ENCODE measurements around the gene ARL4A.
A peak's percentile ranks its signal among the peaks of the same experiment; 100 is the strongest.
"Not testable (repeated sequence)": the region's sequence is repeated elsewhere in the genome, so short reads cannot be mapped to it uniquely, and the experiment has no call there.

Gene ARL4A, protein sequence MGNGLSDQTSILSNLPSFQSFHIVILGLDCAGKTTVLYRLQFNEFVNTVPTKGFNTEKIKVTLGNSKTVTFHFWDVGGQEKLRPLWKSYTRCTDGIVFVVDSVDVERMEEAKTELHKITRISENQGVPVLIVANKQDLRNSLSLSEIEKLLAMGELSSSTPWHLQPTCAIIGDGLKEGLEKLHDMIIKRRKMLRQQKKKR

DNA sequence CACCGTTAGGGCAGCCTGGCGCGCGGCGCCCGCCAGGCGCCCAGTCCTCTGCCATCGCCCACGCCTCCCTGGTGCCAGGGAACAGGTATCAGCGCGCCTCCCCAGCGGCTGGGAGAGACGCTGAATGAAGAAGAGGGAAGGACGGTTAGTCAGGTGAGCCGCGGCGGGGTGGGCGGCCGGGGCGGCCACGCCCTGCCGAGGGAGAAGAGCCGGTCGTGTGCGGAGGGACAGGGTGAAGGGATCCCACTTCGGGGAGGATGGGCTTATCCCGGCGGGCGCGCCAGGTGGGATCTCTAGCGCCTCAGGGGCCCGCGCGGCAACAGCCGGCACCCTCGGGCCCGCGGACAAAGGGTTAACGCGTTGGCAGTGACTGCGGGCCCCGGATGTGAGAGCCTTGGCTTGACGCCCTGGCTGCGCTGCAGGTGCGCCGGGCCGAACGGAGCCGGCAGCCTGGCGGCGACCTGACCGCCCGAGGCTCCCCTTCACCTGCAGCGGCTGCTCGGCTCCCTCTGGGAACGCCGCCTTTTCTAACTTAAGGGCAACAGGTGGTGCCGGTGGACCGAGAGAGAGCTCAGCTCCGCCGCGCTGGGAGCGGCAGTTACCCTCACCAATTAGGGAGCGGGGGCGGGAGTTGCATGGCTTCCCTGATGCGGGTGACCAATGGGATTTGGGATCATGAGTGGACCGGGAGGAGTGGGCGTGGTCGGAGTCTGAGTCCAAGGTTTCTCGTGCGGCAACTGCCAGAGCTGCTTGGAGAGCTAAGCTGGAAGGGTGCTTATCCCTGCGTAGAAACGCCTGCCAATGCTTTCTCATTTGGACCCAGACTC, at the start of gene ARL4A:
Gene ARL4A, plus strand, starts transcription at position 743 of the 827 bp plus-strand sequence. CDS start 622 bp downstream, outside the sequence.
- DNase-seq (ENCODE audit: low read depth), result peak; percentile 94

GRCh38 chr7:12637819-12638592, 49.4 kb upstream of the ARL4A start:
- DNase-seq (ENCODE audit: low read depth), result no peak

DNA sequence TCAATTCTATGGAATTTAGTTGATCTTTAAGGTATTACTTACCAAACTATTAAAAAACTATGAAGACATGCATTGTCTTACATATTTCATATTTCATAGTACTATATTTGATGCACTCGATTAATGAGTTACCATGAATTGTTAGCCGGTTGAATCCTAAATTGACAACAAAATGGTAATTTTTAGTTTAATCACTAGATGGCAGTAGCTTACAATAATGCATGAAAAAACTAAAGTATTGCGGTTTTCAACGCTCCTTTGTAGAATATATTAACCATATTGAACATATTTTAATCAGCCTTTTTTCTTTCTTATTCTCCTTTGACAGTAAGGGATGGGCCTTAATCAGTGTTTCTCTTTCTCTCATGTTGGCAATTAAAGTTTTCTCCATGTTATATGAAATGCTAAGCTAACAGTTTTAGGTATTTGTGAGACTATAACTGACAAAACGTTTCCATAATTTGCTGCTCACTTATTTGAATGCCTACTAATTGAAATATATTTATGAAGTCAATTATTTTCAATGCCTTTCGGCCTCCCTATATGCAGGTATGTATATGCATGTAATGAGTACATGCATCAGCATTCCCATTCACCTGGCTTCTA, 48.5 kb upstream of the ARL4A start:
- no peak for DNase-seq (ENCODE audit: low read depth)

DNA sequence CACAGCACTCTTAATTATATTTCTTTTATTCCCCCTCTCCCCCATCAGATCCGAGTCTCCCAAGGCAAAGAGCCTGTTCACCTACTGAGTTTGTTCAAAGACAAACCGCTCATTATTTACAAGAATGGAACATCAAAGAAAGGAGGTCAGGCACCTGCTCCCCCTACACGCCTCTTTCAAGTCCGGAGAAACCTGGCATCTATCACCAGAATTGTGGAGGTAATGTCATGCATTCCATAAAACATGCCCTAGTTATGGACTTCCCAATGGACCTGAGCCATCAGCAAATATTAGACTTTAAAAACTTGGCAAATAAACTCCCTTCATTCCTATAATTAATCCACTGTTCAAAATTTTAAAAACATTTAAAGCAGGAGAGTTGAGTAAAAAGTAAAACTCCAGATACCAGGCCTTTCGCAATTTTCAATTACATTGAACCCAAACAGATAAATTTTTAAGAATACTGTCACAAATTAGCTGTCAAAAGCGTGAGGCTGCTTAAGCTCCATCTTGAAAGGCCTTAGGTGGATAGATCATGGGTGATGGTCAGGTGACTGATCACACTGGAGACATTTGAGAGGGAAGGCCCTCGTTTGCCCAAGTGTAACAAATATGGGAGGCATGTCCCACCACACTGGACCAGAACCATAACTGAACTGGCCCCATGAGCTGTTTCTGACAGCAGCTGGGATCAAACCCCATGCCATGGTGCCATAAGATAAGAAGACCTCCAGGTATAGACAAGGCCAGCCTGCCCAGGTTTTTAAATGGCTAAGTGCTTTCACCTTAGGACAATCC, 46.9 kb upstream of the ARL4A start:
- no peak for DNase-seq (ENCODE audit: low read depth)

DNA sequence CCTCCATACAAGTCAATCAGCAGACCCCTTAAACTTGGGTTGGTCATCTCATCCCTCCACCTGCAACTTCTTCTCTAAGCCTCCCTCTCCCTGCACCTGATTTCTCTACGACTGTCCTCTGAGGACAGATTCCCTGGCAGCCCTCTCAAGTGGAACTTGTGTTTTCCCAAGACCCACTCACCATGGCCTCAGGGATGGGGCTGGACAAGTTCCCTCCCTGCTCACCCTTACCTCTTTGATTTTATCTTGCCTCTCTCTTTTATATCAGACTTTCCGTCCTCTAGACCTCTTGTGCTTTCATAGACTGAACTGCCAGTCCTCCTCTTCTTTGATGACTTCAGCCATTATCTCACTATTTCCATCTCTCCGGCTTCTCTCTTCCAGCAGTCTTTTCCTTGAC, 46.2 kb upstream of the ARL4A start:
- DNase-seq (ENCODE audit: low read depth), result no peak

DNA sequence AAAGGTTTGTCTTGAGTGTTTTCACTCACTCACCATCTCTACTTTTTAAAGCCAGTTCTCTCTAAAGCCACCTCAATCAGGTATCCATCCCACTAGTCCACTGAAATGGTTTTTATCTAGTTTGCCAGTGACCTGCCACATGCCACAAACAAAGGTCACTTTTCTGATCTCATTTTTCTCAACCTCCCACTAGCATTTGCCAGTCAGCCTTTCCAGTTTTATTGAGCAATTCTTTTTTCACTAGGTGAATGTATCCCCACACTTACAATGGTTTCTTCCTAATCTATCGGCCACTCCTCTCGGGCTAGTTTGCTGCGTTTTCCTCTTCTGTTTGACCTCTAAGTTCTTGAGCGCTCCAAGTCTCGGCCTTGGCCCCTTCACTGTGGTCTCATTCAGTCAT, 44.9 kb upstream of the ARL4A start:
- DNase-seq (ENCODE audit: low read depth), result no peak

- DNase-seq (ENCODE audit: low read depth), result no peak
These were observed 44.3 kb upstream of the ARL4A start for GRCh38 chr7:12643001-12643643.

DNA sequence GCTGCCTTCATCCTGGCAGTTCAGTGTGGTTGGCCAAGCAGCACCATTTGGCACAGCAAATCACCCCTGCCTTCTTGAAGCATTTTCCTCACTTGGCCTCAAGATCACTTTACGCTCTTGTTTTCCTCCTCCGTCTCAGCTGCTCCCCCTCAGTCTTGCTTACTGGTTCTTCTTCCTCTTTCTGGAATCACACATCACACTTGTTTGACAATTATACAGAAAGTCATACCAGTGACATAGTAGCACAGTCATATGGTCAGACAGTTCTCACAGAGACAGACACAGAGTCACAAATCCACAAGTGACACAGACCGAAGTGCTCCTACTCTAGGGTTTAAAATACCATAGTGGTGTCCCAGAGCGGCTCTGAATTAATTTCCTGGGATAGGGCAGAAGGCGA, 43.8 kb upstream of the ARL4A start:
- no peak for DNase-seq (ENCODE audit: low read depth)

GRCh38 chr7:12645212-12645611, 42.2 kb upstream of the ARL4A start:
- DNase-seq (ENCODE audit: low read depth), result not testable (repeated sequence)

DNA sequence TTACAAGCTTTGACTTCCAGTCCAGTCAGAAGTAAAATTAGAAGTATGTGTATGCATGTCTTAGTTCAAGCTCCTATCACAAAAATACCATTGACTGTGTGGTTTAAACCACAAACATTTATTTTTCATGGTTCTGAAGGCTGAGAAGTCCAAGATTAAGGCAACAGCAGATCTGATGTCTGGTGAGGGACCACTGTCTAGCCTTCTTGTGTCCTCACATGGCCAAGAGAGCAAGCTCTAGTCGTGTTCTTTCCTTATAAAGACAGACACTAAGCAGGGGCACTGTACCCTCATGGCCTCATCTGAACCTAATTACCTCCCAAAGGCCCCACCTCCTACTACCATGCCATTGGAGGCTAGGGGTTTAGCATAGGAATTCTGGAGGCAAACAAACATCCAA, 41.3 kb upstream of the ARL4A start:
- no peak for DNase-seq (ENCODE audit: low read depth)

DNA sequence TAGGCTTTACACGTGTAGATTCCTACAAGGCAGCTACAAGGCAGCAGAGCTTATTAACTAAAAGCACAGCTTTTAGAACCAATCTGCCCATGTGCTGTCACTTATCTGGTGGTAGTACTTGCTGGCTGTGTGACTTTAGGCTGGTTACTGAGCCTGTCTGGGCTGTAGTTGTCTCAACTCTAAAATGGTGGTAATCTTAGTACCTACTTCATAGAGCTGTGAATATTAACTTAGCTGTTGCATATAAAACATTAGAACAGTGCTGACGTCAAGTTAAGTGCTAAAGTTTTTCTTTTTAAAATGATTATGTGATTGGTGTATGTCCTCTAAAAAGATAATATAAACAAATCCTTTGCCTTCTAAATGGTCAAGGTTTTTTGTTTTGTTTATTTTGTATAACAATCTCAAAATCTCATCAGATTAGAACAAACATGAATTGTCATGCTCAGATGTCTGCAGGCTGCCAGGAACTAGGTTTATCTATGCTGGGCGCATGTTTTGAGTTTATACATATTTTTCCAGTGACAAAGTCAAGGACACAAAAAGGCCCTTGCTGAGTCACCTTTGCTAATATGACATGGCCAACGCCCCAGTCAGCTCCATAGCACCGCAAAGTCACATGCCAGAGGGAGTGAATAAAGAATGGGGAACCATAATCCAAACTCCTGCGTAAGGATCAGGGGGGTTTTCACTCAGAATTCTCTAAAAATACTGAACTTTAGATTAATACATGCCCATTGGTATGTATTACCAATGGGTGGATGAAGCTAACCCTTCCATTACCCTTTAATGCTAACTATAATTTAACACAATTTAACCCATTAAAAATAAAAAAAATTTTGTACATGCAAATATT, 39.8 kb upstream of the ARL4A start:
- no peak for DNase-seq (ENCODE audit: low read depth)

DNA sequence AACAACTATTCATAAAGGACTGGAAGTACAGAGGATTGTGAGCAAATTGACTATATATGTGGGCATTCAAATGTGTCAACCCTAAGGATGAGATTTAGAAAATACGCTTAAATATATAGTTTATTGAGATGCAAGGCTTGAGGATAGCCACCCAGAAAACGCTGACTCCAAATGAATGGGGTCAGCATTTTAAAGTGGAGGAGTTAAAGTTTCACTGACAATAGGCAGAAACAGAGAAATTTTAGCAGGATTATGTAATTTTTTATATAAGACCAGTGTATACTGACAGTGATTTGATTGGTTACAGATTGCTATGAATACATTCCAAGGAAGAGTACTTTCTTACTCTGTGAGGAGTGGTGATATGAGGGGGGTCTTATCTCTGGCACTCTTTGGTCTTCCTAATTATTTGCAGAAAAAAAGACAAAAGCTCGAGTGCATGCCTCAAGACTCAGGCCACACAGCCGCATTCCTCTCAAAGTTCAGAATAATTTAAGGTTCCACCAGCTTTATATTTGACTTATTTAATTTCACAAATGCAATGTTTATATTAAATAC, 38.6 kb upstream of the ARL4A start:
- DNase-seq (ENCODE audit: low read depth), result no peak

DNA sequence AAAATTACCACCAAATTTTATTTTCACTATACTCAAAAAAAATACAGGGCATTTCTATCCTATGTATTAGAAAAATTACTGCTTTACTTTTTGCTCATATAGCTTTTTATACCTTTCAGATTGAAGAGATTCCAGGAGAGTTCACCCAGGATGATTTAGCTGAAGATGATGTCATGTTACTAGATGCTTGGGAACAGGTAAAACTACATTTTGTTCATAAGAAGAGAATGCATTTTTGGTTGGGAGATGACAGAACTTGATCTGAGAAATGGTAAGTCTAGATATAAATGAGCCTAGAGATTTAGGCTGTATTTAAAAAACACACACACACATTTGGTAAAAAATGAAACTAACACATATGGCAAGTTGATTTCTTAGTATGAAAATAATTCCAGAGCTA, 38.1 kb upstream of the ARL4A start:
- no peak for DNase-seq (ENCODE audit: low read depth)

DNA sequence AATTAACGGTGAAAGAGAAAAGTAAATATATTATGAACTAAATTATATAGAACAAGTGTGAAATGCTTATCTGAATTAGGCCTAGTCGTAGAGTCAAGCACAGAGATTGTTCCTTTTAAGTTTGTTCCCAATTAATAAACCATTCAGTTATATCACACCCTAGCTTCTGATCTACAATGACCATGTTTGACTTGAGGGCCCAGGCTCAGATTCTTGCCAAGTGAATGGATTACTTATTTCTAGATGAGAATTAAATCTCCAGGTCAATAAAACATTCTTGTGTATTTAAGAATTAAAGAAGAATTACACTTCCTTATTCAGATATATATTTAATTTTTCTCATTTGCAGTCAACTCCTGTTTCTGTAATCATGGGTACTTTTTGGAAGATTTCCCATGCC, 37.4 kb upstream of the ARL4A start:
- no peak for DNase-seq (ENCODE audit: low read depth)

DNA sequence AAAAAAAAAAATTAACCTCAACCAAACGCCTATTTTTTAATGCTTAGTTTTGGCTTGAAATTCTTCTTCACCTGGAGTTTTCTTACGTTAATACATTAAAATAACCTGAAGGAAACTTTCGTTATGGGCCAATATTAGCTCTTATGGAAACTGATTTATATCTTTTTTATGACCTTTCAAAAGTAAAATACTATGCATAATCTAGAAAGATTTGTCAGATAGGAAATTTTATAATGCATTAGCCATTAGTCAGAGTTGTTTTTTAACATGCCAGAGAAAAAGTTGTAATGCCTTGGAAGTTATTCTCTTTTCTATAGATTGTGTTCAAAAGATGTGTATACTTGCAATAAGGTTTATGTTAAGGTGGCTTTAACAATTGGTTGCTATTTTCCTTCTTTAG, 34.3 kb upstream of the ARL4A start:
- no peak for DNase-seq (ENCODE audit: low read depth)

GRCh38 chr7:12653518-12653917, 33.9 kb upstream of the ARL4A start:
- no peak for DNase-seq (ENCODE audit: low read depth)

- no peak for DNase-seq (ENCODE audit: low read depth)
These were observed 32.3 kb upstream of the ARL4A start for GRCh38 chr7:12655161-12655560.

DNA sequence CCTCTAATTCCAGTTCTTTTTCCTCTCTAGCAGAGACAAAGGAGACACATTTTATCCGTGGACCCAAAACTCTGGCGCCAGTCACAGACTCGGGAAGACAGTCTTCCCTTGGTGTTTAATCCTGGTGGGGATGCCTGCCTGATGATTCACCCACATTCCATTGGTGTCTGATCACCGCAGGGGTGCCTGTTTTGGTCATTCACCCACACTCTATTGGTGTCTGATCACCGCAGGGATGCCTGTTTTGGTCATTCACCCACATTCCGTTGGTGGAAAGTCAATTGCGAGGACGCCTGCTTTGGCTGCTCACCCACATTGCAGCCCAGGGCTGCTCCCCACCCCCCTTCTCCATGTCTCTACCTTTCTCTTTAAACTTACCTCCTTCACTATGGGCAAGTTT, 27.0 kb upstream of the ARL4A start:
- DNase-seq (ENCODE audit: low read depth), result peak; percentile 92

- not testable (repeated sequence) for DNase-seq (ENCODE audit: low read depth)
These were observed 26.4 kb upstream of the ARL4A start for GRCh38 chr7:12660986-12661385.

- no peak for DNase-seq (ENCODE audit: low read depth)
These were observed 25.9 kb upstream of the ARL4A start for GRCh38 chr7:12661581-12661980.

All from non-pigmented ciliary epithelial cell (primary cell).